ENCODE data around the gene SYN1. TPM values are rescaled to one million over a fixed set of nuclear protein-coding genes. Genes with fewer than 3 reads are reported as not detected.

The SYN1 gene
- total RNA-seq, 1 donor from 2014 or later: 2.2 TPM

GRCh38 chrX:47558436-47558835, 61.2 kb downstream of the SYN1 start:
- Histone ChIP-seq H3K36me3 (ENCODE audit: insufficient read depth, low read length) (no peaks in the 10 kb centered on the region), H3K4me3 (ENCODE audit: insufficient read depth, low read depth, low read length) (no peak overlapping the region), H3K9ac (ENCODE audit: low read length) (no peak overlapping the region), H4K20me1 (ENCODE audit: insufficient read depth, low read length) (peaks cover 12% of the 10 kb centered on the region), H3K4me2 (ENCODE audit: low read length) (no peak overlapping the region), H2AFZ (ENCODE audit: low read depth, low read length) (no peak overlapping the region), H3K4me1 (ENCODE audit: insufficient read depth, low read length) (peaks cover 12% of the 10 kb centered on the region), H3K79me2 (ENCODE audit: insufficient read depth, low read length) (peaks cover 22% of the 10 kb centered on the region), H3K9me3 (ENCODE audit: insufficient read depth, low read depth, low read length) (no peaks in the 10 kb centered on the region), H3K27ac (ENCODE audit: low read depth, low read length) (no peak overlapping the region), H3K27me3 (ENCODE audit: insufficient read depth, low read length) (no peaks in the 10 kb centered on the region)
- FAIRE-seq: no peak
- Mint-ChIP-seq H3K27me3 (ENCODE audit: low read depth, unreplicated experiment) (no peaks in the 10 kb centered on the region), H3K36me3 (ENCODE audit: low read depth, unreplicated experiment) (no peaks in the 10 kb centered on the region), H3K27ac (ENCODE audit: unreplicated experiment) (no peak overlapping the region), H3K4me1 (ENCODE audit: low read depth, unreplicated experiment) (peaks cover 3% of the 10 kb centered on the region), H3K9me3 (ENCODE audit: unreplicated experiment) (no peaks in the 10 kb centered on the region), H3K4me3 (ENCODE audit: unreplicated experiment) (no peak overlapping the region)
- DNase-seq (ENCODE audit: low read depth): no peak
- no peak for TF ChIP-seq CTCF (IDR thresholded peaks at IDR 0.05; ENCODE audit: insufficient read depth, low read depth, low read length)

DNA sequence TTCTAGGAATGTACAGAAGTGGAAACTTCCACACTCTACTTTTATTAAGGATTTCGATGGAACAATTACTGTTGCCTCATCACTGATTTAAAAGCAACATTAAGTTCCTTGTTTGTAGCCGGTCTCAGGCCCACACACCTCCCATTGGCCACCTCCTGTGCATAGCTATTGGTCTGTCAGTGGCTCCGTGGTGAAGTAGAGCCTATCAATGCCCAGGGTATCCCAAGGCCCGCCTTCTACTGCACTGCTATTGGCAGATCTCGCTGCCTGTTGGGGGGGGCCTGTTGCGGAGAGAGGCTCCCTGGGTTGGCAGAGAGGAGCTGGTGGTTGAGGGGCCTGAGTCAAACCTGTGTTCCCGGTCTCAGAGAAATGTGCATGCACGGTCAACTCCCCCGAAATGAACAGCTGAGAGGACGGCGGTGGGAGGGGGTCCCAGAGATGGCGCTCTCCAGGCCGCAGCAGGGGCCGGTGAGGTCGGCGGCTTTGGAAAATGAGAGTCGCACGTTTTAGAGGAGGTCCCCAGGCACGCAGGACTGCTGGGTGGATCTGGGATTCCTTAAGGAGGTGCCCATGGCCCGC, 63.5 kb downstream of the SYN1 start:
- Histone ChIP-seq H3K4me2 (ENCODE audit: low read length) (peak overlapping the region; percentile 81), H3K4me1 (ENCODE audit: insufficient read depth, low read length) (peaks cover 9% of the 10 kb centered on the region), H3K36me3 (ENCODE audit: insufficient read depth, low read length) (no peaks in the 10 kb centered on the region), H2AFZ (ENCODE audit: low read depth, low read length) (peak overlapping the region; percentile 84), H3K27ac (ENCODE audit: low read depth, low read length) (peak overlapping the region; percentile 72), H3K9me3 (ENCODE audit: insufficient read depth, low read depth, low read length) (no peaks in the 10 kb centered on the region), H3K27me3 (ENCODE audit: insufficient read depth, low read length) (no peaks in the 10 kb centered on the region), H4K20me1 (ENCODE audit: insufficient read depth, low read length) (no peaks in the 10 kb centered on the region), H3K4me3 (ENCODE audit: insufficient read depth, low read depth, low read length) (peak overlapping the region; percentile 56), H3K79me2 (ENCODE audit: insufficient read depth, low read length) (peaks cover 2% of the 10 kb centered on the region), H3K9ac (ENCODE audit: low read length) (peak overlapping the region; percentile 82)
- no peaks in the 10 kb centered on the region for H3K9me3 Mint-ChIP-seq (ENCODE audit: unreplicated experiment)
- H3K4me1 Mint-ChIP-seq (ENCODE audit: low read depth, unreplicated experiment): peaks cover 3% of the 10 kb centered on the region
- no peak for TF ChIP-seq EZH2 (IDR thresholded peaks at IDR 0.05; ENCODE audit: insufficient read depth, low read length)
- TF ChIP-seq CTCF (IDR thresholded peaks at IDR 0.05; ENCODE audit: insufficient read depth, low read depth, low read length): no peak
- DNase-seq (ENCODE audit: low read depth): peak; percentile 90
- peak overlapping the region; percentile 77 for H3K4me3 Mint-ChIP-seq (ENCODE audit: unreplicated experiment)
- no peaks in the 10 kb centered on the region for H3K27me3 Mint-ChIP-seq (ENCODE audit: low read depth, unreplicated experiment)
- peak; percentile 95 for FAIRE-seq
- H3K27ac Mint-ChIP-seq (ENCODE audit: unreplicated experiment): no peak overlapping the region
- H3K36me3 Mint-ChIP-seq (ENCODE audit: low read depth, unreplicated experiment): no peaks in the 10 kb centered on the region

GRCh38 chrX:47543496-47543895, 76.2 kb downstream of the SYN1 start:
- Histone ChIP-seq H2AFZ (ENCODE audit: low read depth, low read length) (no peak overlapping the region), H3K27me3 (ENCODE audit: insufficient read depth, low read length) (no peaks in the 10 kb centered on the region), H4K20me1 (ENCODE audit: insufficient read depth, low read length) (no peaks in the 10 kb centered on the region), H3K36me3 (ENCODE audit: insufficient read depth, low read length) (no peaks in the 10 kb centered on the region), H3K4me3 (ENCODE audit: insufficient read depth, low read depth, low read length) (no peak overlapping the region), H3K9me3 (ENCODE audit: insufficient read depth, low read depth, low read length) (no peaks in the 10 kb centered on the region), H3K9ac (ENCODE audit: low read length) (no peak overlapping the region), H3K27ac (ENCODE audit: low read depth, low read length) (no peak overlapping the region), H3K4me2 (ENCODE audit: low read length) (no peak overlapping the region), H3K4me1 (ENCODE audit: insufficient read depth, low read length) (no peaks in the 10 kb centered on the region), H3K79me2 (ENCODE audit: insufficient read depth, low read length) (no peaks in the 10 kb centered on the region)
- Mint-ChIP-seq H3K4me3 (ENCODE audit: unreplicated experiment) (no peak overlapping the region), H3K4me1 (ENCODE audit: low read depth, unreplicated experiment) (no peaks in the 10 kb centered on the region), H3K36me3 (ENCODE audit: low read depth, unreplicated experiment) (no peaks in the 10 kb centered on the region), H3K27ac (ENCODE audit: unreplicated experiment) (no peak overlapping the region), H3K9me3 (ENCODE audit: unreplicated experiment) (no peaks in the 10 kb centered on the region), H3K27me3 (ENCODE audit: low read depth, unreplicated experiment) (no peaks in the 10 kb centered on the region)
- TF ChIP-seq EZH2 (IDR thresholded peaks at IDR 0.05; ENCODE audit: insufficient read depth, low read length): no peak
- no peak for DNase-seq (ENCODE audit: low read depth)
- FAIRE-seq: no peak
